OCI-M1 (cell line): Measurements from ENCODE around the gene BAIAP3.
"Not testable (repeated sequence)": the region's sequence is repeated elsewhere in the genome, so short reads cannot be mapped to it uniquely, and the experiment has no call there.

Experiments
- DNase-seq: peaks from one replicate; lab custom pipeline; 2025; lab: John Stamatoyannopoulos, UW

The BAIAP3 gene

GRCh38 chr16:1318268-1318545, 15.2 kb upstream of the BAIAP3 start:
- no peak for DNase-seq

GRCh38 chr16:1319041-1319440, 14.4 kb upstream of the BAIAP3 start:
- DNase-seq, result no peak

- no peak for DNase-seq
Observed at GRCh38 chr16:1320097-1320496, 13.3 kb upstream of the BAIAP3 start.

- no peak for DNase-seq
Observed at GRCh38 chr16:1320658-1321240, 12.7 kb upstream of the BAIAP3 start.

- no peak for DNase-seq
Observed at GRCh38 chr16:1322407-1322806, 11.0 kb upstream of the BAIAP3 start.

GRCh38 chr16:1323296-1324239, 9.9 kb upstream of the BAIAP3 start:
- no peak for DNase-seq

- DNase-seq, result no peak
Observed at GRCh38 chr16:1324286-1324826, 9.1 kb upstream of the BAIAP3 start.

- no peak for DNase-seq
Observed at GRCh38 chr16:1325261-1325660, 8.2 kb upstream of the BAIAP3 start.

GRCh38 chr16:1325673-1326371, 7.6 kb upstream of the BAIAP3 start:
- DNase-seq, result no peak

GRCh38 chr16:1326391-1326790, 7.1 kb upstream of the BAIAP3 start:
- DNase-seq, result no peak

- no peak for DNase-seq
Observed at GRCh38 chr16:1326946-1327618, 6.4 kb upstream of the BAIAP3 start.

GRCh38 chr16:1327619-1327947, 5.9 kb upstream of the BAIAP3 start:
- no peak for DNase-seq

GRCh38 chr16:1328136-1328535, 5.3 kb upstream of the BAIAP3 start:
- DNase-seq, result not testable (repeated sequence)

GRCh38 chr16:1328961-1329360, 4.5 kb upstream of the BAIAP3 start:
- not testable (repeated sequence) for DNase-seq

GRCh38 chr16:1330260-1330914, 3.1 kb upstream of the BAIAP3 start:
- peak; percentile 12 for DNase-seq

- DNase-seq, result no peak
Observed at GRCh38 chr16:1330931-1331711, 2.3 kb upstream of the BAIAP3 start.

- DNase-seq, result peak; percentile 67
Observed at GRCh38 chr16:1331712-1332617, 1.5 kb upstream of the BAIAP3 start.

- no peak for DNase-seq
Observed at GRCh38 chr16:1332618-1333148, 762 bp upstream of the BAIAP3 start.

GRCh38 chr16:1333854-1334700, 632 bp downstream of the BAIAP3 start:
- no peak for DNase-seq
